ENCODE results near the gene LTBP1.

- TF ChIP-seq CTCF (IDR thresholded peaks at IDR 0.05) (no peak), POLR2AphosphoS5 (IDR thresholded peaks at IDR 0.05) (no peak), EP300 (IDR thresholded peaks at IDR 0.05; ENCODE audit: low read depth) (no peak), POLR2A (IDR thresholded peaks at IDR 0.05) (no peak)
These were observed 185.0 kb downstream of the LTBP1 start for GRCh38 chr2:33131749-33132148.

Measured in transverse colon (tissue), 4 donors.